Measurements from ENCODE around the gene SMYD4.

SMYD4 gene

GRCh38 chr17:1783834-1784611 is 45.7 kb downstream of the SMYD4 start:
- ChIA-PET POLR2A (interaction anchor here (1.0 to 2.0 kb wide), 2 partner anchors 68 to 70 kb away, joined by 3 to 16 read pairs; no protein-coding TSS in a partner anchor), CTCF (interaction anchor here (0.6 to 7.8 kb wide), 34 partner anchors 8 to 135 kb away, joined by 3 to 180 read pairs (median 5); partner anchors contain the start of genes RILP, RPA1, SERPINF1 and SMYD4)
- no peak for DNase-seq (ENCODE audit: low read depth, low spot score)
- no peak overlapping the region for H3K4me3 ChIP-seq (ENCODE audit: low read depth, low read length)
- peak; percentile 67 for TF ChIP-seq CTCF (IDR thresholded peaks at IDR 0.05; ENCODE audit: insufficient read depth, low read length, missing control alignments)

GRCh38 chr17:1783271-1783670 is 46.4 kb downstream of the SMYD4 start:
- CTCF ChIA-PET, result interaction anchor here (0.6 to 7.8 kb wide), 29 partner anchors 8 to 134 kb away, joined by 3 to 180 read pairs (median 5); partner anchors contain the start of genes RILP, RPA1, SERPINF1 and SMYD4
- POLR2A ChIA-PET, result interaction anchor here (1.0 to 2.0 kb wide), 2 partner anchors 68 to 70 kb away, joined by 3 to 16 read pairs; no protein-coding TSS in a partner anchor
- DNase-seq (ENCODE audit: low read depth, low spot score), result no peak
- no peak for TF ChIP-seq CTCF (IDR thresholded peaks at IDR 0.05; ENCODE audit: insufficient read depth, low read length, missing control alignments)
- no peak overlapping the region for H3K4me3 ChIP-seq (ENCODE audit: low read depth, low read length)

GRCh38 chr17:1782171-1782567 is 47.5 kb downstream of the SMYD4 start:
- TF ChIP-seq CTCF (IDR thresholded peaks at IDR 0.05; ENCODE audit: insufficient read depth, low read length, missing control alignments), result no peak
- ChIA-PET CTCF (interaction anchor here (0.9 to 7.8 kb wide), 7 partner anchors 16 to 133 kb away, joined by 3 to 180 read pairs (median 28); partner anchors contain the start of gene RILP), POLR2A (interaction anchor here (0.6 kb wide), 1 partner anchor 265 kb away, joined by 3 read pairs; no protein-coding TSS in a partner anchor)

GRCh38 chr17:1779571-1780131 is 50.1 kb downstream of the SMYD4 start:
- ChIA-PET CTCF (interaction anchor here (0.7 to 1.8 kb wide), 6 partner anchors 17 to 111 kb away, joined by 3 to 9 read pairs (median 4); partner anchors contain the start of gene SERPINF1), POLR2A (interaction anchor here (0.9 to 1.3 kb wide), 3 partner anchors 15 to 65 kb away, joined by 3 to 12 read pairs (median 7); no protein-coding TSS in a partner anchor)
- H3K4me3 ChIP-seq (ENCODE audit: low read depth, low read length), result peak overlapping the region; percentile 37
- no peak for TF ChIP-seq CTCF (IDR thresholded peaks at IDR 0.05; ENCODE audit: insufficient read depth, low read length, missing control alignments)
- peak; percentile 84 for DNase-seq (ENCODE audit: low read depth, low spot score)

More at GRCh38 chr17:1782171-1782567, 47.5 kb downstream of the SMYD4 start:
- H3K4me3 ChIP-seq (ENCODE audit: low read depth, low read length), result no peak overlapping the region
- DNase-seq (ENCODE audit: low read depth, low spot score), result no peak

GRCh38 chr17:1776857-1777256 is 52.8 kb downstream of the SMYD4 start:
- ChIA-PET CTCF (interaction anchor here (0.9 to 2.3 kb wide), 3 partner anchors 8 to 57 kb away, joined by 3 to 10 read pairs (median 9); no protein-coding TSS in a partner anchor), POLR2A (no interaction called here)
- H3K4me3 ChIP-seq (ENCODE audit: low read depth, low read length), result no peak overlapping the region
- no peak for DNase-seq (ENCODE audit: low read depth, low spot score)
- TF ChIP-seq CTCF (IDR thresholded peaks at IDR 0.05; ENCODE audit: insufficient read depth, low read length, missing control alignments), result no peak

Measured in AG04449 (cell line).